Right atrium auricular region (tissue), 2 donors: ENCODE measurements around the gene SMNDC1. TPM values are rescaled to one million over a fixed set of nuclear protein-coding genes. Genes with fewer than 3 reads are reported as not detected.

Experiments used
- DNase-seq: peaks from one replicate; pipeline ENCODE4 v3.0.0-alpha.2; 2019; ENCODE audit warnings: low spot score
- H3K27ac ChIP-seq, 2 donors: fragments of 200-600 bp; sonication (generic); 1 replicate in 1 of 2; 2 replicates in 1 of 2; pipeline ENCODE4 v1.5.1; 2016 to 2019
- H3K27me3 ChIP-seq, 2 donors: fragments of 200-600 bp; sonication (generic); one replicate each; pipeline versions ENCODE4 v1.5.1 to v1.6.0; 2017 to 2019
- H3K36me3 ChIP-seq: fragments of 200-600 bp; sonication (generic); one replicate; pipeline ENCODE4 v1.5.1; 2016
- H3K4me1 ChIP-seq, 2 donors: fragments of 200-600 bp; sonication (generic); one replicate each; pipeline versions ENCODE4 v1.5.1 to v1.6.0; 2017 to 2019
- H3K4me3 ChIP-seq, 2 donors: fragments of 200-600 bp; sonication (generic); 1 replicate in 1 of 2; 2 replicates in 1 of 2; pipeline ENCODE4 v1.5.1; 2017 to 2019; ENCODE audit warnings: mild to moderate bottlenecking in 1 of 2, moderate library complexity in 1 of 2
- H3K9me3 ChIP-seq, 2 donors: fragments of 200-600 bp; sonication (generic); one replicate each; pipeline ENCODE4 v1.5.1; 2019
- CTCF ChIP-seq, 2 donors: fragments of 200-600 bp; sonication (generic); IDR thresholded peaks; one replicate each; pipeline ENCODE4 v1.5.1; 2019; ENCODE audit warnings: antibody characterized with exemption in 2 of 2
- total RNA-seq, 2 donors: library from RNA; depleted of rRNA; stranded (reverse); fragments of >200 nt; gene quantifications; one replicate each; pipeline ENCODE4 v1.1.0, GENCODE V29; 2016

SMNDC1 gene
- total RNA-seq, 2 donors from 2014 or later, result 5.0 to 5.9 TPM

- Histone ChIP-seq H3K9me3 (no peaks in the 10 kb centered on the region), H3K27me3 (no peaks in the 10 kb centered on the region)
Observed at GRCh38 chr10:110307805-110308204, 3.1 kb upstream of the SMNDC1 start.

GRCh38 chr10:110306452-110306768 is 1.7 kb upstream of the SMNDC1 start:
- no peaks in the 10 kb centered on the region for H3K9me3 ChIP-seq
- no peak for DNase-seq
- peaks cover 13% of the 10 kb centered on the region for H3K36me3 ChIP-seq
- no peak for TF ChIP-seq CTCF (IDR thresholded peaks at IDR 0.05)
- H3K27me3 ChIP-seq, result no peaks in the 10 kb centered on the region
- H3K4me1 ChIP-seq, result peaks cover 0 to 36% of the 10 kb centered on the region in 2 donors
- peak overlapping the region in 1 of 2 donors; percentile 95 for H3K27ac ChIP-seq
- no peak overlapping the region for H3K4me3 ChIP-seq

More at GRCh38 chr10:110307805-110308204, 3.1 kb upstream of the SMNDC1 start:
- no peaks in the 10 kb centered on the region for H3K36me3 ChIP-seq
- H3K27ac ChIP-seq, result no peak overlapping the region
- DNase-seq, result no peak
- TF ChIP-seq CTCF (IDR thresholded peaks at IDR 0.05), result no peak
- H3K4me3 ChIP-seq, result no peak overlapping the region
- H3K4me1 ChIP-seq, result peaks cover 0 to 25% of the 10 kb centered on the region in 2 donors

GRCh38 chr10:110305767-110306451 is 1.2 kb upstream of the SMNDC1 start:
- DNase-seq, result no peak
- H3K9me3 ChIP-seq, result no peaks in the 10 kb centered on the region
- TF ChIP-seq CTCF (IDR thresholded peaks at IDR 0.05), result peak in 1 of 2 donors; percentile 73
- peaks cover 18% of the 10 kb centered on the region for H3K36me3 ChIP-seq
- H3K4me1 ChIP-seq, result peaks cover 0 to 41% of the 10 kb centered on the region in 2 donors
- peak overlapping the region; percentile 95 to 96 for H3K27ac ChIP-seq
- H3K27me3 ChIP-seq, result no peaks in the 10 kb centered on the region
- H3K4me3 ChIP-seq, result no peak overlapping the region

GRCh38 chr10:110304394-110304779 is 333 bp downstream of the SMNDC1 start:
- peaks cover 0 to 55% of the 10 kb centered on the region in 2 donors for H3K4me1 ChIP-seq
- no peak for DNase-seq
- peak overlapping the region; percentile 95 to 96 for H3K27ac ChIP-seq
- TF ChIP-seq CTCF (IDR thresholded peaks at IDR 0.05), result no peak
- peaks cover 21% of the 10 kb centered on the region for H3K36me3 ChIP-seq
- H3K4me3 ChIP-seq, result peak overlapping the region; percentile 95 to 97
- H3K9me3 ChIP-seq, result no peaks in the 10 kb centered on the region
- no peaks in the 10 kb centered on the region for H3K27me3 ChIP-seq

- Histone ChIP-seq H3K4me3 (peak overlapping the region; percentile 95 to 97), H3K36me3 (peaks cover 28% of the 10 kb centered on the region), H3K4me1 (peaks cover 0 to 60% of the 10 kb centered on the region in 2 donors), H3K27ac (peak overlapping the region in 1 of 2 donors; percentile 96), H3K27me3 (no peaks in the 10 kb centered on the region), H3K9me3 (no peaks in the 10 kb centered on the region)
- no peak for TF ChIP-seq CTCF (IDR thresholded peaks at IDR 0.05)
- no peak for DNase-seq
Observed at GRCh38 chr10:110303681-110304080, 1.0 kb downstream of the SMNDC1 start.
